K562 (cell line): ENCODE measurements around the gene SLC4A2. TPM values are rescaled to one million over a fixed set of nuclear protein-coding genes. Genes with fewer than 3 reads are reported as not detected.

Experiments
- GATA2 ChIP-seq: sonication (generic); formaldehyde crosslinking; IDR thresholded peaks from 2 replicates; pipeline ENCODE4 v1.4.0; 2020; ENCODE audit warnings: mild to moderate bottlenecking, missing genetic modification reagents
- KDM5B ChIP-seq: fragments of 200-600 bp; sonication (generic); IDR thresholded peaks from 2 replicates; pipeline ENCODE4 v1.6.1; 2012; ENCODE audit warnings: low read depth, mild to moderate bottlenecking, moderate library complexity, low read length, control low read depth, inconsistent platforms; ENCODE audit not compliant: insufficient replicate concordance
- NELFE ChIP-seq: IDR thresholded peaks from 2 replicates; pipeline ENCODE4 v1.6.1; 2011; ENCODE audit warnings: mild to moderate bottlenecking; ENCODE audit not compliant: insufficient read depth, insufficient read length
- NFYB ChIP-seq: IDR thresholded peaks from 2 replicates; pipeline ENCODE4 v1.6.1; 2011; ENCODE audit warnings: mild to moderate bottlenecking, moderate library complexity; ENCODE audit not compliant: insufficient read length; ENCODE audit errors: extremely low read depth
- RBM34 ChIP-seq: fragments of 200-400 bp; formaldehyde crosslinking; IDR thresholded peaks from 2 replicates; pipeline ENCODE4 v1.6.1; 2018; ENCODE audit warnings: low read length, borderline replicate concordance; ENCODE audit not compliant: insufficient read depth
- RBM39 ChIP-seq: fragments of 200-400 bp; formaldehyde crosslinking; optimal IDR thresholded peaks from 2 replicates; pipeline ENCODE3; 2018; ENCODE audit warnings: low read depth, low read length
- SMAD1 ChIP-seq: fragments of 150-350 bp; IDR thresholded peaks from 2 replicates; pipeline ENCODE4 v1.6.1; 2014; ENCODE audit warnings: low read length, low read depth; ENCODE audit not compliant: partially characterized antibody
- SREBF1 ChIP-seq: fragments of 150-350 bp; IDR thresholded peaks from 2 replicates; pipeline ENCODE4 v1.6.1; 2014; ENCODE audit warnings: antibody characterized with exemption, low read depth, low read length, borderline replicate concordance
- TBL1XR1 ChIP-seq, 2 experiments: IDR thresholded peaks; 2 replicates each; pipeline ENCODE4 v1.6.1; 2012; ENCODE audit warnings: improper control_type of control experiment in 2 of 2, low read length in 2 of 2, mild to moderate bottlenecking in 1 of 2
- WHSC1 ChIP-seq: IDR thresholded peaks from one replicate; pipeline ENCODE4 v1.6.1; 2012; ENCODE audit warnings: low read length, control low read depth, inconsistent platforms
- ZKSCAN1 ChIP-seq: fragments of 150-350 bp; IDR thresholded peaks from 2 replicates; pipeline ENCODE4 v1.6.1; 2016; ENCODE audit warnings: low read depth, low read length
- ZNF217 ChIP-seq: sonication (generic); formaldehyde crosslinking; IDR thresholded peaks from 2 replicates; pipeline ENCODE4 v1.8.0; 2022; ENCODE audit warnings: mild to moderate bottlenecking, missing genetic modification reagents
- ZNF764 ChIP-seq: fragments of 250-450 bp; sonication (Bioruptor Pico); IDR thresholded peaks from 2 replicates; pipeline ENCODE4 v1.4.0; 2020; ENCODE audit warnings: low read depth, mild to moderate bottlenecking, moderate library complexity
- polyA plus RNA-seq, 8 experiments: library from polyadenylated mRNA; depleted of rRNA in 4 of 8; stranded (reverse) in 5 of 8; unstranded in 3 of 8; fragments of >200 nt; fragmentation: Nextera tagmentation in 2 of 8; fragmentation: Illumina TruSeq in 1 of 8; extraction: Ambion mirVana in 2 of 8; extraction: Trizol in 1 of 8; gene quantifications; 2 replicates each; pipeline versions ENCODE4 v1.2.1 to v1.2.3, GENCODE V29; 2011 to 2014; ENCODE audit warnings: inconsistent platforms in 1 of 8, missing spikeins in 1 of 8
- total RNA-seq, 7 experiments: library from RNA; depleted of rRNA in 6 of 7; stranded (reverse); fragments of >200 nt in 6 of 7; fragmentation: Illumina TruSeq in 2 of 7; extraction: Trizol in 2 of 7; gene quantifications; 2 replicates each; pipeline versions ENCODE4 v1.2.1 to v1.2.3, GENCODE V29; 2011 to 2021; ENCODE audit warnings: low replicate concordance in 1 of 7
- TF ChIP-seq, protein P1 (sequence below): fragments of 250-450 bp; sonication (Bioruptor Pico); IDR thresholded peaks from 2 replicates; pipeline ENCODE4 v1.9.0; 2021; ENCODE audit warnings: mild to moderate bottlenecking, inconsistent platforms
- TF ChIP-seq, protein P2 (sequence below): fragments of 250-450 bp; sonication (Bioruptor Pico); IDR thresholded peaks from 2 replicates; pipeline ENCODE4 v1.8.0; 2022; ENCODE audit warnings: inconsistent platforms
- TF ChIP-seq, protein P3 (sequence below): fragments of 250-450 bp; sonication (Bioruptor Pico); IDR thresholded peaks from 2 replicates; pipeline ENCODE4 v1.4.0; 2020
- TF ChIP-seq, protein P4 (sequence below): IDR thresholded peaks from 2 replicates; pipeline ENCODE4 v1.6.1; 2011; ENCODE audit not compliant: insufficient read length; ENCODE audit errors: extremely low read depth

The SLC4A2 gene
- total and polyA plus RNA-seq, 9 of the 15 experiments (the other 6 are each of a cell fraction or from before 2014, with no cell fraction given): 11.4 to 375 (median 130) TPM

DNA sequence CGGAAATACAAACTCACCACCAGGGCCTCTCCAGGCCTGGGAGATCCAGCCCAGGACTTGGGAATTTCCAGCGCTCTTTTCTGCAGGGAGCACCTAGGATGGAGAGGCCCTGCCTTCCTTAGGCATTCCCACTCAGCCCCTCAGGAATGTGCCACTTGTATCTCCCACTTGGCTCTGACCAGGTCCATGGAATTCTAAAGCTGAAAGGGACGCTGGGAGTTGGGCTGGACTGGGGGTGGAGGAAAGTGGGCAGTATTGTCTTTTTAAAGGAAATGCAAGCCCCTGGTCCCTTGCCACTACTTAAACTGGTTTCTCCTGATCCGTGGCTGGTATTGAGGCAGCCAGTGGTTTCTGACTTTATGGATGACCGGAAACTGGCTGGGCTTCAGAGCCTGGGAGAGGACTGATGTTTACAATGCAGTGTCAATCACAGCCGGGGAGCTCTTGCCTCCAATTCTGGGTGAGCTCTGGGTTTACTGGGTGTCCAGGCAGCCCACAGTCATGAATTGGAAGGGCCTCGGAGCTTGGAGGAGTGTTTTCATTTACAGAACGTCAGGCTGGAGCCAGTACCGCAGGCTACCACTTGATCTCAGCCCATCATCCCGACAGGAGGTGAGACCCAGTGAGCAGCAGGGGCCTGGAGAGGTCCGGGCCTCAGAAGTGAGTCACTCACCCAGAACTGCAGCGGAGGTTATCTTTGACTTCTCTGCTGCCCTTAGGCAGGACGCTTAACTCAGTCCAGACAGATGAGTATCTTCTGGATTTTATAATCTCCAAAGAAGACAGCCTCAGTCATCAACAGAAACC is 54.2 kb downstream of the SLC4A2 start (continued):
- TF ChIP-seq, protein P1, sequence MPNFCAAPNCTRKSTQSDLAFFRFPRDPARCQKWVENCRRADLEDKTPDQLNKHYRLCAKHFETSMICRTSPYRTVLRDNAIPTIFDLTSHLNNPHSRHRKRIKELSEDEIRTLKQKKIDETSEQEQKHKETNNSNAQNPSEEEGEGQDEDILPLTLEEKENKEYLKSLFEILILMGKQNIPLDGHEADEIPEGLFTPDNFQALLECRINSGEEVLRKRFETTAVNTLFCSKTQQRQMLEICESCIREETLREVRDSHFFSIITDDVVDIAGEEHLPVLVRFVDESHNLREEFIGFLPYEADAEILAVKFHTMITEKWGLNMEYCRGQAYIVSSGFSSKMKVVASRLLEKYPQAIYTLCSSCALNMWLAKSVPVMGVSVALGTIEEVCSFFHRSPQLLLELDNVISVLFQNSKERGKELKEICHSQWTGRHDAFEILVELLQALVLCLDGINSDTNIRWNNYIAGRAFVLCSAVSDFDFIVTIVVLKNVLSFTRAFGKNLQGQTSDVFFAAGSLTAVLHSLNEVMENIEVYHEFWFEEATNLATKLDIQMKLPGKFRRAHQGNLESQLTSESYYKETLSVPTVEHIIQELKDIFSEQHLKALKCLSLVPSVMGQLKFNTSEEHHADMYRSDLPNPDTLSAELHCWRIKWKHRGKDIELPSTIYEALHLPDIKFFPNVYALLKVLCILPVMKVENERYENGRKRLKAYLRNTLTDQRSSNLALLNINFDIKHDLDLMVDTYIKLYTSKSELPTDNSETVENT (CRISPR knock-in tag): no peak
- TF ChIP-seq SREBF1 (no peak), ZNF217 (CRISPR knock-in tag) (no peak), NFYB (no peak), ZNF764 (CRISPR knock-in tag) (no peak), TBL1XR1 (IDR thresholded peaks at IDR 0.05; ENCODE audit: low read length in 2 of 2) (peak in 1 of 2 experiments; percentile 25; a peak in 1 of 4 replicates), RBM34 (no peak), GATA2 (CRISPR knock-in tag) (no peak), KDM5B (no peak), RBM39 (no peak), WHSC1 (no peak), ZKSCAN1 (no peak), NELFE (no peak), SMAD1 (no peak)
- TF ChIP-seq, protein P2, sequence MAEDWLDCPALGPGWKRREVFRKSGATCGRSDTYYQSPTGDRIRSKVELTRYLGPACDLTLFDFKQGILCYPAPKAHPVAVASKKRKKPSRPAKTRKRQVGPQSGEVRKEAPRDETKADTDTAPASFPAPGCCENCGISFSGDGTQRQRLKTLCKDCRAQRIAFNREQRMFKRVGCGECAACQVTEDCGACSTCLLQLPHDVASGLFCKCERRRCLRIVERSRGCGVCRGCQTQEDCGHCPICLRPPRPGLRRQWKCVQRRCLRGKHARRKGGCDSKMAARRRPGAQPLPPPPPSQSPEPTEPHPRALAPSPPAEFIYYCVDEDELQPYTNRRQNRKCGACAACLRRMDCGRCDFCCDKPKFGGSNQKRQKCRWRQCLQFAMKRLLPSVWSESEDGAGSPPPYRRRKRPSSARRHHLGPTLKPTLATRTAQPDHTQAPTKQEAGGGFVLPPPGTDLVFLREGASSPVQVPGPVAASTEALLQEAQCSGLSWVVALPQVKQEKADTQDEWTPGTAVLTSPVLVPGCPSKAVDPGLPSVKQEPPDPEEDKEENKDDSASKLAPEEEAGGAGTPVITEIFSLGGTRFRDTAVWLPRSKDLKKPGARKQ (CRISPR knock-in tag): no peak
- TF ChIP-seq, protein P3, sequence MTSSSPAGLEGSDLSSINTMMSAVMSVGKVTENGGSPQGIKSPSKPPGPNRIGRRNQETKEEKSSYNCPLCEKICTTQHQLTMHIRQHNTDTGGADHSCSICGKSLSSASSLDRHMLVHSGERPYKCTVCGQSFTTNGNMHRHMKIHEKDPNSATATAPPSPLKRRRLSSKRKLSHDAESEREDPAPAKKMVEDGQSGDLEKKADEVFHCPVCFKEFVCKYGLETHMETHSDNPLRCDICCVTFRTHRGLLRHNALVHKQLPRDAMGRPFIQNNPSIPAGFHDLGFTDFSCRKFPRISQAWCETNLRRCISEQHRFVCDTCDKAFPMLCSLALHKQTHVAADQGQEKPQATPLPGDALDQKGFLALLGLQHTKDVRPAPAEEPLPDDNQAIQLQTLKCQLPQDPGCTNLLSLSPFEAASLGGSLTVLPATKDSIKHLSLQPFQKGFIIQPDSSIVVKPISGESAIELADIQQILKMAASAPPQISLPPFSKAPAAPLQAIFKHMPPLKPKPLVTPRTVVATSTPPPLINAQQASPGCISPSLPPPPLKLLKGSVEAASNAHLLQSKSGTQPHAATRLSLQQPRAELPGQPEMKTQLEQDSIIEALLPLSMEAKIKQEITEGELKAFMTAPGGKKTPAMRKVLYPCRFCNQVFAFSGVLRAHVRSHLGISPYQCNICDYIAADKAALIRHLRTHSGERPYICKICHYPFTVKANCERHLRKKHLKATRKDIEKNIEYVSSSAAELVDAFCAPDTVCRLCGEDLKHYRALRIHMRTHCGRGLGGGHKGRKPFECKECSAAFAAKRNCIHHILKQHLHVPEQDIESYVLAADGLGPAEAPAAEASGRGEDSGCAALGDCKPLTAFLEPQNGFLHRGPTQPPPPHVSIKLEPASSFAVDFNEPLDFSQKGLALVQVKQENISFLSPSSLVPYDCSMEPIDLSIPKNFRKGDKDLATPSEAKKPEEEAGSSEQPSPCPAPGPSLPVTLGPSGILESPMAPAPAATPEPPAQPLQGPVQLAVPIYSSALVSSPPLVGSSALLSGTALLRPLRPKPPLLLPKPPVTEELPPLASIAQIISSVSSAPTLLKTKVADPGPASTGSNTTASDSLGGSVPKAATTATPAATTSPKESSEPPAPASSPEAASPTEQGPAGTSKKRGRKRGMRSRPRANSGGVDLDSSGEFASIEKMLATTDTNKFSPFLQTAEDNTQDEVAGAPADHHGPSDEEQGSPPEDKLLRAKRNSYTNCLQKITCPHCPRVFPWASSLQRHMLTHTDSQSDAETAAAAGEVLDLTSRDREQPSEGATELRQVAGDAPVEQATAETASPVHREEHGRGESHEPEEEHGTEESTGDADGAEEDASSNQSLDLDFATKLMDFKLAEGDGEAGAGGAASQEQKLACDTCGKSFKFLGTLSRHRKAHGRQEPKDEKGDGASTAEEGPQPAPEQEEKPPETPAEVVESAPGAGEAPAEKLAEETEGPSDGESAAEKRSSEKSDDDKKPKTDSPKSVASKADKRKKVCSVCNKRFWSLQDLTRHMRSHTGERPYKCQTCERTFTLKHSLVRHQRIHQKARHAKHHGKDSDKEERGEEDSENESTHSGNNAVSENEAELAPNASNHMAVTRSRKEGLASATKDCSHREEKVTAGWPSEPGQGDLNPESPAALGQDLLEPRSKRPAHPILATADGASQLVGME (CRISPR knock-in tag): no peak
- TF ChIP-seq, protein P4, sequence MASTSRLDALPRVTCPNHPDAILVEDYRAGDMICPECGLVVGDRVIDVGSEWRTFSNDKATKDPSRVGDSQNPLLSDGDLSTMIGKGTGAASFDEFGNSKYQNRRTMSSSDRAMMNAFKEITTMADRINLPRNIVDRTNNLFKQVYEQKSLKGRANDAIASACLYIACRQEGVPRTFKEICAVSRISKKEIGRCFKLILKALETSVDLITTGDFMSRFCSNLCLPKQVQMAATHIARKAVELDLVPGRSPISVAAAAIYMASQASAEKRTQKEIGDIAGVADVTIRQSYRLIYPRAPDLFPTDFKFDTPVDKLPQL: no peak
